GM18868 (cell line): ENCODE measurements around the gene GBA3.
A peak's percentile ranks its signal among the peaks of the same experiment; 100 is the strongest.

Experiments used
- ATAC-seq: cut with Tn5 transposase; IDR thresholded peaks from one replicate; pipeline ENCODE4 v1.9.1; 2021; ENCODE audit warnings: mild to moderate bottlenecking, moderate library complexity; ENCODE audit not compliant: unreplicated experiment

Gene GBA3

GRCh38 chr4:22692736-22693135, at the start of gene GBA3:
GBA3 (plus strand) TSS chr4:22692937.
- no peak for ATAC-seq

- no peak for ATAC-seq
These were observed 48.8 kb upstream of the GBA3 start for GRCh38 chr4:22643952-22644351.

- ATAC-seq: no peak
These were observed 47.1 kb upstream of the GBA3 start for GRCh38 chr4:22645481-22646182.

GRCh38 chr4:22648996-22649395, 43.7 kb upstream of the GBA3 start:
- no peak for ATAC-seq

GRCh38 chr4:22650771-22651170, 42.0 kb upstream of the GBA3 start:
- no peak for ATAC-seq

- ATAC-seq: no peak
These were observed 39.0 kb upstream of the GBA3 start for GRCh38 chr4:22653752-22654151.

- no peak for ATAC-seq
These were observed 31.3 kb upstream of the GBA3 start for GRCh38 chr4:22661443-22661842.

- no peak for ATAC-seq
These were observed 25.3 kb upstream of the GBA3 start for GRCh38 chr4:22667332-22667940.

GRCh38 chr4:22668301-22668700, 24.4 kb upstream of the GBA3 start:
- ATAC-seq: no peak

- no peak for ATAC-seq
These were observed 24.0 kb upstream of the GBA3 start for GRCh38 chr4:22668702-22669101.

GRCh38 chr4:22670956-22671355, 21.8 kb upstream of the GBA3 start:
- peak; percentile 47 for ATAC-seq

- no peak for ATAC-seq
These were observed 20.2 kb upstream of the GBA3 start for GRCh38 chr4:22672519-22672918.

- ATAC-seq: no peak
These were observed 19.8 kb upstream of the GBA3 start for GRCh38 chr4:22672944-22673343.

- ATAC-seq: no peak
These were observed 18.0 kb upstream of the GBA3 start for GRCh38 chr4:22674700-22675099.

GRCh38 chr4:22676063-22676462, 16.7 kb upstream of the GBA3 start:
- no peak for ATAC-seq

GRCh38 chr4:22677780-22678179, 15.0 kb upstream of the GBA3 start:
- no peak for ATAC-seq

- ATAC-seq: no peak
These were observed 13.5 kb upstream of the GBA3 start for GRCh38 chr4:22678940-22679854.

- no peak for ATAC-seq
These were observed 12.6 kb upstream of the GBA3 start for GRCh38 chr4:22680065-22680642.

- no peak for ATAC-seq
These were observed 9.0 kb upstream of the GBA3 start for GRCh38 chr4:22683726-22684125.

GRCh38 chr4:22686141-22686540, 6.6 kb upstream of the GBA3 start:
- no peak for ATAC-seq

GRCh38 chr4:22688236-22688635, 4.5 kb upstream of the GBA3 start:
- no peak for ATAC-seq
